ENCODE measurements around the gene ATP10A. TPM values are rescaled to one million over a fixed set of nuclear protein-coding genes. Genes with fewer than 3 reads are reported as not detected.

Gene ATP10A
- polyA plus RNA-seq, 1 donor (not counting 4 experiments of a cell fraction or from before 2014, with no cell fraction given) = not detected

GRCh38 chr15:25894371-25894902 lies 31.3 kb upstream of the ATP10A start:
- Histone ChIP-seq H2AFZ (ENCODE audit: control insufficient read depth, low read length) (no peak overlapping the region), H3K79me2 (ENCODE audit: control insufficient read depth, insufficient read depth, low read length) (no peaks in the 10 kb centered on the region), H3K9me3 (ENCODE audit: control insufficient read depth, low read depth, low read length) (peaks cover 11% of the 10 kb centered on the region), H3K36me3 (ENCODE audit: control insufficient read depth in 2 of 2, extremely low read depth in 1 of 2, insufficient read depth in 2 of 2, low read length in 2 of 2) (no peaks in the 10 kb centered on the region), H3K4me1 (ENCODE audit: control insufficient read depth, extremely low read depth, insufficient read depth, low read length) (no peaks in the 10 kb centered on the region), H3K9me1 (ENCODE audit: control insufficient read depth, extremely low read depth, insufficient read depth, low read length) (no peaks in the 10 kb centered on the region), H4K20me1 (ENCODE audit: control insufficient read depth, extremely low read depth, insufficient read depth, low read length) (no peaks in the 10 kb centered on the region), H3K27ac (ENCODE audit: control insufficient read depth, insufficient read depth, low read length) (no peak overlapping the region), H3K9ac (ENCODE audit: control insufficient read depth, extremely low read depth, insufficient read depth, low read length) (no peak overlapping the region), H3K4me2 (ENCODE audit: control insufficient read depth, extremely low read depth, insufficient read depth, low read depth, low read length) (no peak overlapping the region), H3K4me3 (ENCODE audit: control insufficient read depth in 2 of 3, extremely low read depth in 1 of 3, insufficient read depth in 2 of 3, low read depth in 1 of 3, low read length in 3 of 3) (no peak overlapping the region), H3K27me3 (ENCODE audit: control insufficient read depth, extremely low read depth, insufficient read depth, low read length) (no peaks in the 10 kb centered on the region)
- DNase-seq (ENCODE audit: low read depth, low spot score) (no peak), FAIRE-seq (no peak)
- dilution Hi-C loops (cut with MboI; ENCODE audit: extremely low pct_ligation_motif_present, low sequenced_read_pairs) = no loop called here
- TF ChIP-seq, protein P1, sequence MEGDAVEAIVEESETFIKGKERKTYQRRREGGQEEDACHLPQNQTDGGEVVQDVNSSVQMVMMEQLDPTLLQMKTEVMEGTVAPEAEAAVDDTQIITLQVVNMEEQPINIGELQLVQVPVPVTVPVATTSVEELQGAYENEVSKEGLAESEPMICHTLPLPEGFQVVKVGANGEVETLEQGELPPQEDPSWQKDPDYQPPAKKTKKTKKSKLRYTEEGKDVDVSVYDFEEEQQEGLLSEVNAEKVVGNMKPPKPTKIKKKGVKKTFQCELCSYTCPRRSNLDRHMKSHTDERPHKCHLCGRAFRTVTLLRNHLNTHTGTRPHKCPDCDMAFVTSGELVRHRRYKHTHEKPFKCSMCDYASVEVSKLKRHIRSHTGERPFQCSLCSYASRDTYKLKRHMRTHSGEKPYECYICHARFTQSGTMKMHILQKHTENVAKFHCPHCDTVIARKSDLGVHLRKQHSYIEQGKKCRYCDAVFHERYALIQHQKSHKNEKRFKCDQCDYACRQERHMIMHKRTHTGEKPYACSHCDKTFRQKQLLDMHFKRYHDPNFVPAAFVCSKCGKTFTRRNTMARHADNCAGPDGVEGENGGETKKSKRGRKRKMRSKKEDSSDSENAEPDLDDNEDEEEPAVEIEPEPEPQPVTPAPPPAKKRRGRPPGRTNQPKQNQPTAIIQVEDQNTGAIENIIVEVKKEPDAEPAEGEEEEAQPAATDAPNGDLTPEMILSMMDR (optimal IDR thresholded peaks at IDR 0.05 in 1 of 3, IDR thresholded peaks at IDR 0.05 in 1 of 3, conservative IDR thresholded peaks at IDR 0.05 in 1 of 3; ENCODE audit: extremely low read depth in 1 of 3, insufficient read depth in 2 of 3, low read length in 3 of 3) = no peak
- no peak for TF ChIP-seq EZH2 (IDR thresholded peaks at IDR 0.05; ENCODE audit: low read length)

DNA sequence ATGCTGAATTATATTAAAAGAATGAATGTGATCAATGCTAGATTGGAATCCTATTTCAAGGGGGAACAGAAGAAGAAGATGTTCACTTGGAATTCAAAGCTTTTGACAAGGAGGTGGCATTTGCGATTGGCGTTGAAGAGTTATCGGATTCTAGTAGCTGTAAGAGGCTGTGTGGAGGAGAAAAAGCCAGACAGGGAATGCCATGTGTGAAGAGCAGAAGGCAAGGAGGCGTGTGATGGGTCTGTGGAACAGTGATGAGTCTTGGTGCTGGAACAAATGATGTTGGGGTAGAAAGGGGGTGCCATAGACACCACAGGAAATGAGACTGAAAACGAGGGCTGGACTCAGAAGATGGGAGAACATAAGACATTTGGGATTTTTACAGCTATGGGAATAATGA lies 30.5 kb upstream of the ATP10A start:
- DNase-seq (ENCODE audit: low read depth, low spot score) = no peak
- TF ChIP-seq EZH2 (IDR thresholded peaks at IDR 0.05; ENCODE audit: low read length) = no peak
- TF ChIP-seq, protein P1 (optimal IDR thresholded peaks at IDR 0.05 in 1 of 3, IDR thresholded peaks at IDR 0.05 in 1 of 3, conservative IDR thresholded peaks at IDR 0.05 in 1 of 3; ENCODE audit: extremely low read depth in 1 of 3, insufficient read depth in 2 of 3, low read length in 3 of 3) = no peak

More for the DNA sequence above, 30.5 kb upstream of the ATP10A start:
- Histone ChIP-seq H3K27me3 (ENCODE audit: control insufficient read depth, extremely low read depth, insufficient read depth, low read length) (no peaks in the 10 kb centered on the region), H4K20me1 (ENCODE audit: control insufficient read depth, extremely low read depth, insufficient read depth, low read length) (no peaks in the 10 kb centered on the region), H2AFZ (ENCODE audit: control insufficient read depth, low read length) (no peak overlapping the region), H3K4me1 (ENCODE audit: control insufficient read depth, extremely low read depth, insufficient read depth, low read length) (no peaks in the 10 kb centered on the region), H3K79me2 (ENCODE audit: control insufficient read depth, insufficient read depth, low read length) (no peaks in the 10 kb centered on the region), H3K36me3 (ENCODE audit: control insufficient read depth in 2 of 2, extremely low read depth in 1 of 2, insufficient read depth in 2 of 2, low read length in 2 of 2) (no peaks in the 10 kb centered on the region), H3K9me3 (ENCODE audit: control insufficient read depth, low read depth, low read length) (peaks cover 11% of the 10 kb centered on the region), H3K9me1 (ENCODE audit: control insufficient read depth, extremely low read depth, insufficient read depth, low read length) (no peaks in the 10 kb centered on the region), H3K27ac (ENCODE audit: control insufficient read depth, insufficient read depth, low read length) (no peak overlapping the region), H3K4me3 (ENCODE audit: control insufficient read depth in 2 of 3, extremely low read depth in 1 of 3, insufficient read depth in 2 of 3, low read depth in 1 of 3, low read length in 3 of 3) (no peak overlapping the region), H3K4me2 (ENCODE audit: control insufficient read depth, extremely low read depth, insufficient read depth, low read depth, low read length) (no peak overlapping the region), H3K9ac (ENCODE audit: control insufficient read depth, extremely low read depth, insufficient read depth, low read length) (no peak overlapping the region)
- no peak for FAIRE-seq
- dilution Hi-C loops (cut with MboI; ENCODE audit: extremely low pct_ligation_motif_present, low sequenced_read_pairs) = no loop called here
